Measurements from ENCODE around the gene CMAS.

The CMAS gene

DNA sequence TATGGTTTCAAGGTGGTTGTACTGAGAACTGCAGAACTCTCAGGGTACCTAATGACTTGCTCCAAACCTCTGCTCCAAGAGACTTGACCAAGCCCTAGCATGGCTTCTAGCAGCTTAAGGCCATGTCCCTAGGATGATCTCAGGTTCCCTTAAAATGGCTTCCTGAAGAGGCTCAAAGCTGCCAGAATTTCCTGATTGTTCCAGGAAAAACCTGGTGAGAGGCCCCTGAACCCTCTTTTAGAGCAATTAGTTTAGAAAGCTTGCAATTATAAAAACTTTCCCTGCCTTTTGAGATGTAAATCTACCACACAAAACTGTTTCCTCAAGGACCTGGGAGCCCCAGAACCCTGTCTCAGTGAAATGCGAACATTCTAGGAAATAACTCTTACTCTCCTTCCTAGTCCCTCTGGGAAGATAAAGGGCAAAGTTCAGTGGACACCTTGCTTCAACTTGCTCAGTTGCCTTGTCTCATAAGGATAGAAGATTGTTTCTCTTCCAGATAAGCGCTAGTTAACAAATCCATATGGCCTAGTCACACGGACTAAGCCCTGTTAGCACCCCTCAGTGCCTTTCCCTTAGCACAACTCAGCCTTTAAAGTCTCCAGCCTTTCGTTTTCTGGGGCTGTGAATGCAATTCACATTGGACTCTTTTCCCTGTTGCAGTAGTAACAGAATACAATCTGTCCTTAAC, 2.5 kb downstream of the CMAS start:
- no peak for TF ChIP-seq FOXP2 (optimal IDR thresholded peaks at IDR 0.05; ENCODE audit: borderline replicate concordance, extremely low read depth, extremely low read length, insufficient read depth)

DNA sequence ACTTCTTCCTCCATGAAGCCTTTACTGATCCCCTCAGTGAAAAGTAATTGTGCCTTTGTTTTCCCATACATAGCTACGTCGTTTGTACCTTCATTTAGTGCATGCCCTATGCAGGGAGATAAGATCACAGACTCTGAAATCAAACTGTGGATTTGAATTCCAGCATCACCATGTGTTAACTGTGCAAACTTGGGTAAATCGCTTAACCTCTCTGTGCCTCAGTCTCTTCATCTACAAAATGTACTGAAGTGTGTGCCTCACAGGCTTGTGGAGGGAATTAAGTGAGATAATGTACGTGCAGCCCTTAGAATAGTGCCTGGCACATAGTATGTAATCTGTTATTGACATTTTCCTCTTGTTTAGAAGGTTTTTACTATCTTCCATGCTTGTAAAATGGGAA, 4.1 kb downstream of the CMAS start:
- TF ChIP-seq POLR2AphosphoS5 (IDR thresholded peaks at IDR 0.05; ENCODE audit: low read depth, low read length) (no peak), FOXP2 (optimal IDR thresholded peaks at IDR 0.05; ENCODE audit: borderline replicate concordance, extremely low read depth, extremely low read length, insufficient read depth) (no peak), SIN3A (IDR thresholded peaks at IDR 0.05; ENCODE audit: borderline replicate concordance, insufficient read depth, low read length) (no peak), TAF1 (IDR thresholded peaks at IDR 0.05; ENCODE audit: borderline replicate concordance, insufficient read depth, low read length) (no peak)
- TF ChIP-seq, protein P1, sequence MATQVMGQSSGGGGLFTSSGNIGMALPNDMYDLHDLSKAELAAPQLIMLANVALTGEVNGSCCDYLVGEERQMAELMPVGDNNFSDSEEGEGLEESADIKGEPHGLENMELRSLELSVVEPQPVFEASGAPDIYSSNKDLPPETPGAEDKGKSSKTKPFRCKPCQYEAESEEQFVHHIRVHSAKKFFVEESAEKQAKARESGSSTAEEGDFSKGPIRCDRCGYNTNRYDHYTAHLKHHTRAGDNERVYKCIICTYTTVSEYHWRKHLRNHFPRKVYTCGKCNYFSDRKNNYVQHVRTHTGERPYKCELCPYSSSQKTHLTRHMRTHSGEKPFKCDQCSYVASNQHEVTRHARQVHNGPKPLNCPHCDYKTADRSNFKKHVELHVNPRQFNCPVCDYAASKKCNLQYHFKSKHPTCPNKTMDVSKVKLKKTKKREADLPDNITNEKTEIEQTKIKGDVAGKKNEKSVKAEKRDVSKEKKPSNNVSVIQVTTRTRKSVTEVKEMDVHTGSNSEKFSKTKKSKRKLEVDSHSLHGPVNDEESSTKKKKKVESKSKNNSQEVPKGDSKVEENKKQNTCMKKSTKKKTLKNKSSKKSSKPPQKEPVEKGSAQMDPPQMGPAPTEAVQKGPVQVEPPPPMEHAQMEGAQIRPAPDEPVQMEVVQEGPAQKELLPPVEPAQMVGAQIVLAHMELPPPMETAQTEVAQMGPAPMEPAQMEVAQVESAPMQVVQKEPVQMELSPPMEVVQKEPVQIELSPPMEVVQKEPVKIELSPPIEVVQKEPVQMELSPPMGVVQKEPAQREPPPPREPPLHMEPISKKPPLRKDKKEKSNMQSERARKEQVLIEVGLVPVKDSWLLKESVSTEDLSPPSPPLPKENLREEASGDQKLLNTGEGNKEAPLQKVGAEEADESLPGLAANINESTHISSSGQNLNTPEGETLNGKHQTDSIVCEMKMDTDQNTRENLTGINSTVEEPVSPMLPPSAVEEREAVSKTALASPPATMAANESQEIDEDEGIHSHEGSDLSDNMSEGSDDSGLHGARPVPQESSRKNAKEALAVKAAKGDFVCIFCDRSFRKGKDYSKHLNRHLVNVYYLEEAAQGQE (IDR thresholded peaks at IDR 0.05; ENCODE audit: insufficient read depth in 1 of 2, low read depth in 2 of 2, low read length in 2 of 2): no peak

DNA sequence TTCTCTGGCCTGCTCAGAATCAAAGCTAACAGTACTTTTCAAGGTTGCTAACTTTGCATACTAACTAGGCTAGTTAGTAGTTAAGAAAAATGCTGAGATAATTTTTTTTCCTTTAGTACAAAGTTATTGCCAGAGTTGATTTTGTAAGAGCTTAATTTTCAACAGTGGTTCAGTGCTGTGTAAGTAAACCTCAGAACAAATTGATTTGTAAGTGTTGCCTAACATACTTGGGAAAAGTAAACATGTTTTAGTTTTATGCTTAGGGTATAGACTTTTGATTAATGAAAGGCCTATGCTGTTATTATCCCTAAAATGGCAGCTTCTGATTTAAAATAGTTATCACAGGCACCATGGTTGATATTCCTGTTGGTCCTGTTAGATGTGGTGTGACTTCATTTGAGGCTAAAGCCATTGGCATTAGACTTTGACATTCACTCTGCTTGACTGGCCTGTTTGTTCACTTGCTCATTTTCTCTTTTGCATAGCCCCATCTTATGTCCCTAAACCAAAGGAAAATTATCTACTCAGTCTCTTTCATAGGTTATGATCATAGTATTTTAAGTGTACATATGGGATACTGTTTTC, 5.2 kb downstream of the CMAS start:
- TF ChIP-seq TAF1 (IDR thresholded peaks at IDR 0.05; ENCODE audit: borderline replicate concordance, insufficient read depth, low read length) (no peak), FOXP2 (optimal IDR thresholded peaks at IDR 0.05; ENCODE audit: borderline replicate concordance, extremely low read depth, extremely low read length, insufficient read depth) (no peak), SIN3A (IDR thresholded peaks at IDR 0.05; ENCODE audit: borderline replicate concordance, insufficient read depth, low read length) (no peak), POLR2AphosphoS5 (IDR thresholded peaks at IDR 0.05; ENCODE audit: low read depth, low read length) (no peak)
- TF ChIP-seq, protein P1 (IDR thresholded peaks at IDR 0.05; ENCODE audit: insufficient read depth in 1 of 2, low read depth in 2 of 2, low read length in 2 of 2): no peak

DNA sequence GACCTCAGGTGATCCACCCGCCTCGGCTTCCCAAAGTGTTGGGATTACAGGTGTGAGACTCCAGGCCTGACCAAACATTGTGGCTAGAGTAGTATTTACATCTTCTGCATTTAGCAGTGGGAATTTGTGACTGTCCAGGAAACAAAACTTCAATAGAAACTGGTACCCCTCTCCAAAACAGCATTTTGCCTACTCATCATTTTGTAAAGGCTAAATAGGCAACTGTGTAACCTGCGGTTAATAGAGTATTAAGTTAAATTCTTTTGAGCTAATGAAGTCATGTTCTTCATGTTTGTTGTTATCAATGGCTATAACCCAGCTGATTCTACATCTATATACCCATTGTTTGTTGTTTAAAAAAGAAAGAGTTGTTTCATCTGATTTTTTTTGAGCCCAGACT, 8.1 kb downstream of the CMAS start:
- TF ChIP-seq FOXP2 (optimal IDR thresholded peaks at IDR 0.05; ENCODE audit: borderline replicate concordance, extremely low read depth, extremely low read length, insufficient read depth) (no peak), POLR2AphosphoS5 (IDR thresholded peaks at IDR 0.05; ENCODE audit: low read depth, low read length) (no peak), TAF1 (IDR thresholded peaks at IDR 0.05; ENCODE audit: borderline replicate concordance, insufficient read depth, low read length) (no peak), SIN3A (IDR thresholded peaks at IDR 0.05; ENCODE audit: borderline replicate concordance, insufficient read depth, low read length) (no peak)
- TF ChIP-seq, protein P1 (IDR thresholded peaks at IDR 0.05; ENCODE audit: insufficient read depth in 1 of 2, low read depth in 2 of 2, low read length in 2 of 2): no peak

DNA sequence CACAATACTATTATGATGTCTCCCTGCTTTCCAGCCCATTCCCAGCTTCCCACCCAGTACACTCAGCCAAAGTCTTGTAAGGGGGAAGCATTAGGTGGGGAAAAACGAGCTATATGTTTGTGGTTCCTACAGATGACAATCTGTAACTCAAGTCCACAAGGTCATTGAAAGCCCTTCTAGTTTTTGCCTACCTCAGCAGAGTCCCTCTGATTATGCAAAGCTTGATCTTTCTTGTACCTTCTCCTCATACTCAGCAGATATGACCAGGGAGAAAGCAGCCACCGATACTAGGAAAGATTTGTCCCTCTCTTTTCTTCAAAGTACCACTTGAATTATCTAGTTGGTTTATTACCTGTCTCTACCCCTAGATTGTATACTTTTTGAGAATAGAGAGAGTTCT, 10.6 kb downstream of the CMAS start:
- no peak for TF ChIP-seq FOXP2 (optimal IDR thresholded peaks at IDR 0.05; ENCODE audit: borderline replicate concordance, extremely low read depth, extremely low read length, insufficient read depth)
- TF ChIP-seq, protein P1 (IDR thresholded peaks at IDR 0.05; ENCODE audit: insufficient read depth in 1 of 2, low read depth in 2 of 2, low read length in 2 of 2): no peak
- TF ChIP-seq SIN3A (IDR thresholded peaks at IDR 0.05; ENCODE audit: borderline replicate concordance, insufficient read depth, low read length): no peak
- no peak for TF ChIP-seq TAF1 (IDR thresholded peaks at IDR 0.05; ENCODE audit: borderline replicate concordance, insufficient read depth, low read length)
- no peak for TF ChIP-seq POLR2AphosphoS5 (IDR thresholded peaks at IDR 0.05; ENCODE audit: low read depth, low read length)

All from PFSK-1 (cell line).